Transverse colon (tissue), 4 donors: Measurements from ENCODE around the gene ZNF385B.

Experiments used
- CTCF ChIP-seq, 5 experiments: fragments of 200-600 bp in 3 of 5; fragments of 450-650 bp in 2 of 5; sonication (generic) in 3 of 5; IDR thresholded peaks; 1 replicate in 2 of 5; 2 replicates in 3 of 5; pipeline ENCODE4 v1.5.1; 2016 to 2017; ENCODE audit warnings: antibody characterized with exemption in 5 of 5, inconsistent platforms in 3 of 5, mild to moderate bottlenecking in 2 of 5, moderate library complexity in 1 of 5
- EP300 ChIP-seq: sonication (generic); formaldehyde crosslinking; IDR thresholded peaks from one replicate; pipeline ENCODE4 v1.6.1; 2017; ENCODE audit warnings: antibody characterized with exemption, low read depth
- POLR2A ChIP-seq: fragments of 450-650 bp; IDR thresholded peaks from one replicate; pipeline ENCODE4 v1.6.1; 2016; ENCODE audit warnings: antibody characterized with exemption, mild to moderate bottlenecking, moderate library complexity
- POLR2AphosphoS5 ChIP-seq, 3 donors: sonication (generic); formaldehyde crosslinking; IDR thresholded peaks; one replicate each; pipeline ENCODE4 v1.6.1; 2016; ENCODE audit warnings: antibody characterized with exemption in 3 of 3

DNA sequence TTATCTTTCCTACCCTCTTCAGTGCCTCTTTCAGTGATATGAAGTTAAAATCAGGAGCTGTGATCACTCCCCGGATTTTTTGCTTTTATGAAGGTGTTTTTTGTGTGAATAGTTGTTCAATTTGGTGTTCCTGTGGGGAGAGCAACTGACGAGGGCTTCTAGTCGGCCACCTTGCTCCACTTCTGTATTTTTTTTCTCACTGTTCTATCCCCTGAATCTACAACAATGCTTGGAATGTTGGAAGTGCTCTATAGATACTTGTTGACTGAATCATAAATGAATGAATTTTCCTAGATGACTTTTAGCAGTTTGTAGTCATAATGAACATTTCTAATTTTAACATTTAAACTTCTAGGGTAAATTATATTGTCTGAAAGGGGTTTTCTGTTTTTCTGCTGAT, 247.3 kb downstream of the ZNF385B start:
- no peak for TF ChIP-seq EP300
- TF ChIP-seq CTCF (IDR thresholded peaks at IDR 0.05), result no peak
- TF ChIP-seq POLR2A, result no peak
- no peak for TF ChIP-seq POLR2AphosphoS5 (IDR thresholded peaks at IDR 0.05)
